H1 (cell line): ENCODE results near the gene SAFB. TPM values are rescaled to one million over a fixed set of nuclear protein-coding genes. Genes with fewer than 3 reads are reported as not detected.

ENCODE experiments used
- CTCF ChIA-PET: fragments of 300-600 bp; sonication (Branson Sonifier 250); formaldehyde crosslinking; loops from one replicate; lab custom pipeline; 2021; ENCODE audit not compliant: partially characterized antibody; lab: Charles Lee
- POLR2A ChIA-PET: fragments of 300-600 bp; sonication (Branson Sonifier 250); formaldehyde crosslinking; loops from one replicate; lab custom pipeline; 2021; ENCODE audit warnings: inconsistent platforms; ENCODE audit not compliant: partially characterized antibody; lab: Charles Lee
- DNase-seq, 2 experiments: peaks; one replicate each; pipeline versions ENCODE4 v3.0.0 to v3.0.0-alpha.2; 2010 to 2022; ENCODE audit warnings: low spot score in 2 of 2, low read depth in 1 of 2, mixed read lengths in 1 of 2
- FAIRE-seq: peaks from 2 replicates; lab custom pipeline; 2011; peaks lifted over from hg19 to GRCh38; lab: Jason Lieb, UNC
- H2AFZ ChIP-seq: 2 replicates; pipeline ENCODE4 v1.8.1; 2012; ENCODE audit warnings: low read length, inconsistent platforms
- H2AK5ac ChIP-seq: 2 replicates; pipeline ENCODE4 v1.6.1; 2013; ENCODE audit warnings: low read depth, low read length
- H2BK120ac ChIP-seq: replicated peaks from 2 replicates; pipeline ENCODE3; 2013; ENCODE audit warnings: low read depth, low read length, inconsistent platforms
- H2BK12ac ChIP-seq: 2 replicates; pipeline ENCODE4 v1.6.1; 2013; ENCODE audit warnings: low read depth, low read length
- H2BK15ac ChIP-seq: 2 replicates; pipeline ENCODE4 v1.6.1; 2013; ENCODE audit warnings: low read length
- H2BK20ac ChIP-seq: 2 replicates; pipeline ENCODE4 v1.6.1; 2013; ENCODE audit warnings: low read length
- H2BK5ac ChIP-seq: 2 replicates; pipeline ENCODE4 v1.6.1; 2013; ENCODE audit warnings: low read depth, low read length
- H3K14ac ChIP-seq: 2 replicates; pipeline ENCODE4 v1.6.1; 2013; ENCODE audit warnings: inconsistent platforms; ENCODE audit not compliant: insufficient read length
- H3K18ac ChIP-seq: 2 replicates; pipeline ENCODE4 v1.6.1; 2013; ENCODE audit warnings: low read length; ENCODE audit errors: extremely low read depth
- H3K23ac ChIP-seq: 2 replicates; pipeline ENCODE4 v1.6.1; 2013; ENCODE audit warnings: inconsistent platforms; ENCODE audit not compliant: insufficient read length
- H3K23me2 ChIP-seq: 2 replicates; pipeline ENCODE4 v1.6.1; 2013; ENCODE audit warnings: low read depth, low read length
- H3K27ac ChIP-seq: 2 replicates; pipeline ENCODE4 v1.6.1; 2011; ENCODE audit warnings: low read depth, low read length, inconsistent platforms
- H3K27me3 ChIP-seq, 4 experiments: replicated peaks in 1 of 4; 1 replicate in 1 of 4; 2 replicates in 3 of 4; pipeline versions ENCODE4 v1.6.1 to v1.8.1; 2011 to 2013; ENCODE audit warnings: low read length in 3 of 4, mild to moderate bottlenecking in 3 of 4, inconsistent platforms in 2 of 4, mixed read lengths in 2 of 4, moderate library complexity in 1 of 4; ENCODE audit not compliant: control insufficient read depth in 3 of 4, insufficient read depth in 3 of 4; ENCODE audit errors: extremely low read depth in 1 of 4
- H3K36me3 ChIP-seq, 4 experiments: 2 replicates each; pipeline versions ENCODE4 v1.6.1 to v1.8.1; 2011 to 2013; ENCODE audit warnings: mild to moderate bottlenecking in 4 of 4, low read length in 3 of 4, moderate library complexity in 2 of 4, control low read depth in 1 of 4, inconsistent platforms in 1 of 4; ENCODE audit not compliant: insufficient read depth in 4 of 4, control insufficient read depth in 2 of 4
- H3K4ac ChIP-seq: replicated peaks from 2 replicates; pipeline ENCODE3; 2013; ENCODE audit warnings: low read length, low read depth, mixed read lengths, inconsistent platforms; ENCODE audit not compliant: insufficient read length
- H3K4me1 ChIP-seq, 4 experiments: replicated peaks in 1 of 4; 1 replicate in 1 of 4; 2 replicates in 3 of 4; pipeline versions ENCODE4 v1.6.1 to v1.8.1; 2011 to 2013; ENCODE audit warnings: low read length in 3 of 4, inconsistent platforms in 2 of 4, mixed read lengths in 1 of 4; ENCODE audit not compliant: insufficient read depth in 4 of 4, control insufficient read depth in 3 of 4
- H3K4me2 ChIP-seq, 2 experiments: 2 replicates each; pipeline versions ENCODE4 v1.6.1 to v1.8.1; 2011 to 2013; ENCODE audit warnings: low read depth in 2 of 2, low read length in 2 of 2, control low read depth in 1 of 2, inconsistent platforms in 1 of 2, mild to moderate bottlenecking in 1 of 2; ENCODE audit not compliant: insufficient read depth in 1 of 2
- H3K4me3 ChIP-seq, 4 experiments: fragments of 200-600, 300-600 bp in 1 of 4; sonication (generic), shearing (Covaris generic), sonication (Bioruptor Twin) in 1 of 4; 2 replicates each; pipeline versions ENCODE4 v1.5.1 to v1.8.1; 2011 to 2016; ENCODE audit warnings: low read length in 4 of 4, low read depth in 3 of 4, control low read depth in 2 of 4, inconsistent platforms in 2 of 4, mild to moderate bottlenecking in 2 of 4, mixed read lengths in 1 of 4, moderate library complexity in 1 of 4; ENCODE audit not compliant: insufficient read depth in 2 of 4; ENCODE audit errors: extremely low read depth in 1 of 4
- H3K56ac ChIP-seq: replicated peaks from 2 replicates; pipeline ENCODE3; 2013; ENCODE audit warnings: low read depth, mild to moderate bottlenecking, mixed read lengths, low read length, inconsistent platforms; ENCODE audit not compliant: insufficient read length
- H3K79me1 ChIP-seq: 2 replicates; pipeline ENCODE4 v1.6.1; 2013; ENCODE audit warnings: low read depth, low read length, control low read depth
- H3K79me2 ChIP-seq, 2 experiments: 2 replicates each; pipeline versions ENCODE4 v1.6.1 to v1.8.1; 2012 to 2013; ENCODE audit warnings: low read length in 2 of 2, mild to moderate bottlenecking in 2 of 2, inconsistent platforms in 1 of 2; ENCODE audit not compliant: insufficient read depth in 2 of 2, control insufficient read depth in 1 of 2
- H3K9ac ChIP-seq, 4 experiments: replicated peaks in 1 of 4; 1 replicate in 1 of 4; 2 replicates in 3 of 4; pipeline versions ENCODE4 v1.6.1 to v1.8.1; 2011 to 2013; ENCODE audit warnings: low read depth in 3 of 4, low read length in 3 of 4, control low read depth in 2 of 4, mild to moderate bottlenecking in 2 of 4, moderate library complexity in 2 of 4, inconsistent platforms in 1 of 4; ENCODE audit errors: extremely low read depth in 1 of 4
- H3K9me3 ChIP-seq, 2 experiments: 2 replicates each; pipeline versions ENCODE4 v1.6.1 to v1.8.1; 2012 to 2013; ENCODE audit warnings: mild to moderate bottlenecking in 2 of 2, moderate library complexity in 2 of 2, control low read depth in 1 of 2, inconsistent platforms in 1 of 2, low read depth in 1 of 2, low read length in 1 of 2, mixed read lengths in 1 of 2; ENCODE audit not compliant: insufficient read depth in 2 of 2
- H4K20me1 ChIP-seq, 2 experiments: replicated peaks in 1 of 2; 2 replicates each; pipeline versions ENCODE3 to v1.8.1; 2011 to 2013; ENCODE audit warnings: inconsistent platforms in 2 of 2, low read length in 2 of 2, mild to moderate bottlenecking in 1 of 2; ENCODE audit not compliant: insufficient read depth in 2 of 2, control insufficient read depth in 1 of 2
- H4K5ac ChIP-seq: 2 replicates; pipeline ENCODE4 v1.6.1; 2013; ENCODE audit warnings: low read length, low read depth, mixed read lengths, inconsistent platforms; ENCODE audit not compliant: insufficient read length
- H4K8ac ChIP-seq: 2 replicates; pipeline ENCODE4 v1.8.0; 2013; ENCODE audit warnings: mild to moderate bottlenecking, moderate library complexity, low read length, inconsistent platforms; ENCODE audit not compliant: insufficient read depth; ENCODE audit errors: extremely low read depth
- H4K91ac ChIP-seq: replicated peaks from 2 replicates; pipeline ENCODE3; 2013; ENCODE audit warnings: low read length, mixed read lengths, inconsistent platforms; ENCODE audit not compliant: insufficient read length
- BCL11A ChIP-seq, 2 experiments: IDR thresholded peaks; one replicate each; pipeline ENCODE4 v1.6.1; 2011; ENCODE audit warnings: low read depth in 2 of 2, low read length in 2 of 2, mild to moderate bottlenecking in 2 of 2
- CREB1 ChIP-seq: IDR thresholded peaks from 2 replicates; pipeline ENCODE4 v1.6.1; 2012; ENCODE audit warnings: inconsistent platforms
- EZH2 ChIP-seq: fragments of 200-600 bp; sonication (generic); IDR thresholded peaks from 2 replicates; pipeline ENCODE4 v1.7.1; 2012; ENCODE audit warnings: low read depth, mild to moderate bottlenecking, moderate library complexity, low read length, inconsistent platforms; ENCODE audit not compliant: severe bottlenecking
- HDAC2 ChIP-seq, 2 experiments: fragments of 300-600 bp in 1 of 2; sonication (generic) in 1 of 2; IDR thresholded peaks; 2 replicates each; pipeline ENCODE4 v1.6.1; 2011 to 2012; ENCODE audit warnings: low read depth in 2 of 2, low read length in 2 of 2, mild to moderate bottlenecking in 2 of 2, moderate library complexity in 2 of 2, borderline replicate concordance in 1 of 2, inconsistent platforms in 1 of 2
- KDM5A ChIP-seq: fragments of 200-600 bp; IDR thresholded peaks from 2 replicates; pipeline ENCODE4 v1.7.1; 2012; ENCODE audit warnings: mild to moderate bottlenecking, low read length, inconsistent platforms, mixed read lengths
- POLR2A ChIP-seq, 2 experiments: IDR thresholded peaks; 1 replicate in 1 of 2; 2 replicates in 1 of 2; pipeline ENCODE4 v1.6.1; 2011; ENCODE audit warnings: low read depth in 2 of 2, low read length in 2 of 2, mild to moderate bottlenecking in 2 of 2; ENCODE audit errors: control extremely low read depth in 1 of 2
- POLR2AphosphoS5 ChIP-seq: IDR thresholded peaks from 2 replicates; pipeline ENCODE4 v1.6.1; 2011; ENCODE audit warnings: low read depth, low read length
- SP1 ChIP-seq: IDR thresholded peaks from 2 replicates; pipeline ENCODE4 v1.6.1; 2011; ENCODE audit warnings: low read depth, low read length
- WGBS, 2 experiments: shearing (Covaris generic) in 1 of 2; methylation state at CpG; one replicate each; pipeline versions ENCODE4 v1.1.6 to v1.1.7; 2013 to 2015; ENCODE audit warnings: low lambda C conversion rate in 2 of 2, mixed read lengths in 2 of 2, inconsistent platforms in 1 of 2, low coverage in 1 of 2, missing lambda C conversion rate in 1 of 2; ENCODE audit not compliant: insufficient replicate concordance in 2 of 2, insufficient coverage in 1 of 2, insufficient read length in 1 of 2; ENCODE audit errors: extremely low coverage in 1 of 2, missing lambda C conversion rate in 1 of 2; 5-methylcytosine and 5-hydroxymethylcytosine counted together
- polyA plus RNA-seq, 7 experiments: library from polyadenylated mRNA; depleted of rRNA in 3 of 7; stranded (reverse) in 5 of 7; unstranded in 2 of 7; fragments of >200 nt in 5 of 7; fragments of 200-250 nt in 2 of 7; gene quantifications; 1 replicate in 5 of 7; 2 replicates in 1 of 7; 4 replicates in 1 of 7; pipeline versions ENCODE4 v1.2.1 to v1.2.3, GENCODE V29; 2011 to 2013; ENCODE audit warnings: missing spikeins in 2 of 7, mixed read lengths in 2 of 7
- total RNA-seq: library from RNA; stranded (reverse); fragmentation: NEBNext Ultra II Directional; extraction: Animal tissue kit (Norgen Biotek cat#: 25700); gene quantifications from 2 replicates; pipeline ENCODE4 v1.2.1, GENCODE V29; 2021

The SAFB gene
- total and polyA plus RNA-seq, 2 of the 8 experiments (the other 6 are each of a cell fraction or from before 2014, with no cell fraction given), result 27.0 to 110 TPM

- POLR2A ChIA-PET, result interaction anchor here (1.0 kb wide), 1 partner anchor 52 kb away, joined by 3 read pairs; no protein-coding TSS in a partner anchor
- Histone ChIP-seq H4K8ac (no peak overlapping the region), H3K23ac (no peak overlapping the region), H4K5ac (no peak overlapping the region), H3K79me1 (peaks cover 2% of the 10 kb centered on the region; the same call in 1 of the 2 replicates), H3K9ac (no peak overlapping the region), H2BK5ac (no peak overlapping the region), H2BK120ac (no peak overlapping the region), H2BK15ac (no peak overlapping the region), H2BK12ac (no peak overlapping the region), H4K91ac (no peak overlapping the region), H4K20me1 (peaks cover 7 to 21% of the 10 kb centered on the region in 2 experiments), H3K18ac (no peak overlapping the region), H3K27me3 (no peaks in the 10 kb centered on the region)
- no peak for DNase-seq
- TF ChIP-seq HDAC2 (IDR thresholded peaks at IDR 0.05; ENCODE audit: borderline replicate concordance in 1 of 2, low read depth in 2 of 2, low read length in 2 of 2) (no peak), POLR2AphosphoS5 (no peak), KDM5A (no peak), EZH2 (no peak), POLR2A (IDR thresholded peaks at IDR 0.05; ENCODE audit: control extremely low read depth in 1 of 2, low read depth in 2 of 2, low read length in 2 of 2) (no peak), BCL11A (IDR thresholded peaks at IDR 0.05; ENCODE audit: low read depth in 2 of 2, low read length in 2 of 2) (no peak), CREB1 (no peak), SP1 (no peak)
- TF ChIP-seq, all 59 proteins: peak for 0
- no peaks in the 10 kb centered on the region for H3K23me2 ChIP-seq
- no peak overlapping the region for H3K56ac ChIP-seq
- no peaks in the 10 kb centered on the region for H3K9me3 ChIP-seq
- H2BK20ac ChIP-seq, result no peak overlapping the region
- no peak overlapping the region for H3K4ac ChIP-seq
- no peaks in the 10 kb centered on the region for H3K4me1 ChIP-seq
- peaks cover 36 to 88% (median 81%) of the 10 kb centered on the region in 4 experiments for H3K36me3 ChIP-seq
- no peak overlapping the region for H2AFZ ChIP-seq
- CTCF ChIA-PET, result no interaction called here
- no peak overlapping the region for H3K4me3 ChIP-seq
- no peak overlapping the region for H2AK5ac ChIP-seq
- peaks cover 0 to 31% of the 10 kb centered on the region in 2 experiments; a peak in 2 of 4 replicates for H3K79me2 ChIP-seq
- H3K27ac ChIP-seq, result no peak overlapping the region
- H3K14ac ChIP-seq, result no peak overlapping the region
- FAIRE-seq, result no peak
- WGBS, 2 experiments, result 96% methylated on average over 9 of the region's 11 CpGs; no CpG with 5 or more reads in 1 of the 2 experiments
- H3K4me2 ChIP-seq, result no peak overlapping the region
Observed at GRCh38 chr19:5648464-5648863, 25.6 kb downstream of the SAFB start.
